Activated T-cell treated with anti-CD3 and anti-CD28 coated beads for 4 hours (primary cell): ENCODE data around the gene PHF14.

Experiments
- DNase-seq: peaks from one replicate; pipeline ENCODE4 v3.0.0-alpha.2; 2020

Gene PHF14

DNA sequence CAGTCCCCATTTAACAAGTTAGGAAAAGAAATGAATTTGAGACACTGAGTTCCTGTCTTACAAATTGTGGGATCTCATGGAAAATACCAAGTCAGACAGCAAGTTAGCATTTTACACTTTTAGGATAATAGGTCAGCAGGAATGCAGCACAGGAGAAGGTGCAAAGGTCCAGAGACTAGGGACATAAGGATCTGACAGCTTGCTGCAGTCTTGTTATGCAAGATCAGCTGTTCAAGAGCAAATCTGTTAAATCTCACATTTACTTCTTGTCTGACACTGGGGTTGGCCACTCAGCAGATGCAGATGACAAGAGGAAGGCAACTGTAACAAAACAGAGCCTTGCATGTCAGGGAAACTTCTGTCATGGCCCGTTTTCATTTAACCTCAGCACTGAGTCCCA is 239.6 kb downstream of the PHF14 start:
- no peak for DNase-seq

DNA sequence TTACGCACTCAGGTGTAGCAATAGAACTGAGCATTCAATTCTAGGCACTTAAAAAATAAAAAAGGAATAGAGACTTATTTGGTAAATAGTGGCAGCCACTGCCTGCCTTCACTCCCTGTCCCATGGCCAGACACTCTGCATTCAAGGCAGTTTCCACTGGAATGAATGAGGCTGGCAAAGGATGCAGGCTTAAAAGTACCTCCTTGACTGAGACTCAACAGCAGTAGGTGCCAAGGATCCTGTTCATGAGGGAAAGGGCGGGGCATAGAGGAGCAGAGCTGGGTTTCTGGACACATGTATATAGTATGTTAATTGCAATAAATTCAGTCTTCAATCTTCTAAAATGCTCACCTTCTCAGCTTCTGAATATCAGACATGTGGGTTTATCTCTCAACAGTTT is 242.6 kb downstream of the PHF14 start:
- no peak for DNase-seq

DNA sequence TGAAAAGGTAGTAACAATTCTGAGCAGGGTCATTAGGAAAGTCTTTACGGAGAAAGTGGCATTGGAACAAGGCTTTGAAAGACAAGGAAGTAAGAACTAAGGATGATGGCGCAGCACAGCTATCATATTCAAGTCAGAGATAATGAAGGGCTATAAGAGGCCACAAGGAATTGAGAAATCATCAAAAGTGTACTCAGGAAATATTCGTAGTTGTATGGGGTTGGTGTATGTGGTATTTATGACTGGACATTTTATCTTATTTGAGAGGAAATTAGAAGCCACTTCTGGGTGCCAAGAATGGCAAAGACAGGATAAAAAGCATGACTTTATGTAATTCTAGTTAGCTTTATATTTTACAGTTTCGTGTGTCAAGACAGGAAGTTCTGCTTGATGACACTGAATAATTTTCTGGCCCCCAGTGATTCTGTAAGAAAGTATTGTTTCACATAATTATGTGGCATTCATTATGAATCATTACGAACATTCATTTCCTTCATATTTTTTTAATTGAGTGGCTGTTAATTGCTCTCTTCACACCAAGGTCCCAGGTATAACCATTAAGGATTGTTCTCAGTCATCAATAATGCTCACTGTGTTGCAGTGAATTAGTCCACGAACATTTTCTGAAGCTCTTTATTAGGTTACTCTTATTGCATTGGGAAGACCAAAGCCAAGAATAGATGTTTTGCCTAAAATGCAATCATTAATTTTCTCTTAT is 244.3 kb downstream of the PHF14 start:
- DNase-seq: no peak
